Ectodermal cell (in vitro differentiated cells): Measurements from ENCODE around the gene SERPINB5.

ENCODE experiments used
- H3K27ac ChIP-seq: 2 replicates; pipeline ENCODE4 v1.7.0; 2013; ENCODE audit warnings: mild to moderate bottlenecking, low read depth, low read length; ENCODE audit not compliant: insufficient read depth, poor library complexity, severe bottlenecking
- H3K27me3 ChIP-seq: 2 replicates; pipeline ENCODE4 v1.7.0; 2013; ENCODE audit warnings: mild to moderate bottlenecking, low read length; ENCODE audit not compliant: insufficient read depth, control insufficient read depth, poor library complexity, severe bottlenecking
- H3K36me3 ChIP-seq: one replicate; pipeline ENCODE4 v1.7.0; 2013; ENCODE audit warnings: low read length; ENCODE audit not compliant: control insufficient read depth, insufficient read depth
- H3K4me1 ChIP-seq: one replicate; pipeline ENCODE4 v1.7.0; 2013; ENCODE audit warnings: low read length; ENCODE audit not compliant: control insufficient read depth, insufficient read depth
- H3K4me3 ChIP-seq: 2 replicates; pipeline ENCODE4 v1.7.0; 2013; ENCODE audit warnings: low read depth, low read length, control low read depth; ENCODE audit not compliant: insufficient read depth
- H3K9me3 ChIP-seq: 2 replicates; pipeline ENCODE4 v1.7.0; 2013; ENCODE audit warnings: mild to moderate bottlenecking, low read length, moderate library complexity; ENCODE audit not compliant: control insufficient read depth
- WGBS, 2 experiments: methylation state at CpG; one replicate each; pipeline ENCODE4 v1.1.7; 2013; ENCODE audit warnings: missing lambda C conversion rate in 2 of 2; 5-methylcytosine and 5-hydroxymethylcytosine counted together

The SERPINB5 gene

GRCh38 chr18:63544017-63544416, 67.3 kb downstream of the SERPINB5 start:
- no peak overlapping the region for H3K4me3 ChIP-seq
- 92 to 100% methylated on average over 1 of the region's 2 CpGs for WGBS, 2 experiments

GRCh38 chr18:63545000-63545399, 68.2 kb downstream of the SERPINB5 start:
- WGBS, 2 experiments = 86 to 94% methylated on average over 3 of the region's 3 CpGs
- H3K27me3 ChIP-seq = no peaks in the 10 kb centered on the region
- H3K36me3 ChIP-seq = no peaks in the 10 kb centered on the region
- H3K27ac ChIP-seq = no peak overlapping the region
- no peaks in the 10 kb centered on the region for H3K9me3 ChIP-seq
- no peaks in the 10 kb centered on the region for H3K4me1 ChIP-seq
- H3K4me3 ChIP-seq = no peak overlapping the region

More at GRCh38 chr18:63544017-63544416, 67.3 kb downstream of the SERPINB5 start:
- peaks cover 6% of the 10 kb centered on the region for H3K4me1 ChIP-seq
- no peaks in the 10 kb centered on the region for H3K9me3 ChIP-seq
- no peaks in the 10 kb centered on the region for H3K27me3 ChIP-seq
- no peak overlapping the region for H3K27ac ChIP-seq
- H3K36me3 ChIP-seq = no peaks in the 10 kb centered on the region

GRCh38 chr18:63550068-63550467, 73.3 kb downstream of the SERPINB5 start:
- Histone ChIP-seq H3K27me3 (no peaks in the 10 kb centered on the region), H3K4me3 (no peak overlapping the region), H3K27ac (no peak overlapping the region), H3K4me1 (no peaks in the 10 kb centered on the region), H3K9me3 (no peaks in the 10 kb centered on the region), H3K36me3 (no peaks in the 10 kb centered on the region)
- WGBS, 2 experiments = 87% methylated on average over 1 of the region's 1 CpG; no CpG with 5 or more reads in 1 of the 2 experiments

GRCh38 chr18:63551769-63552168, 75.0 kb downstream of the SERPINB5 start:
- Histone ChIP-seq H3K27ac (no peak overlapping the region), H3K9me3 (no peaks in the 10 kb centered on the region)
- 79 to 94% methylated on average over 2 of the region's 3 CpGs for WGBS, 2 experiments

GRCh38 chr18:63552581-63552980, 75.8 kb downstream of the SERPINB5 start:
- Histone ChIP-seq H3K36me3 (no peaks in the 10 kb centered on the region), H3K27ac (no peak overlapping the region), H3K9me3 (no peaks in the 10 kb centered on the region), H3K4me3 (no peak overlapping the region), H3K4me1 (no peaks in the 10 kb centered on the region), H3K27me3 (no peaks in the 10 kb centered on the region)
- WGBS, 2 experiments = 100% methylated on average over 2 of the region's 2 CpGs

More at GRCh38 chr18:63551769-63552168, 75.0 kb downstream of the SERPINB5 start:
- Histone ChIP-seq H3K4me1 (no peaks in the 10 kb centered on the region), H3K27me3 (no peaks in the 10 kb centered on the region), H3K4me3 (no peak overlapping the region), H3K36me3 (no peaks in the 10 kb centered on the region)

- H3K4me3 ChIP-seq = no peak overlapping the region
- 89 to 93% methylated on average over 1 of the region's 1 CpG for WGBS, 2 experiments
- no peak overlapping the region for H3K27ac ChIP-seq
- H3K36me3 ChIP-seq = no peaks in the 10 kb centered on the region
- no peaks in the 10 kb centered on the region for H3K27me3 ChIP-seq
- H3K4me1 ChIP-seq = no peaks in the 10 kb centered on the region
- no peaks in the 10 kb centered on the region for H3K9me3 ChIP-seq
Observed at GRCh38 chr18:63553081-63553480, 76.3 kb downstream of the SERPINB5 start.
